Measurements from ENCODE around the gene HPD.
A peak's percentile ranks its signal among the peaks of the same experiment; 100 is the strongest.
"Not testable (repeated sequence)": the region's sequence is repeated elsewhere in the genome, so short reads cannot be mapped to it uniquely, and the experiment has no call there.

Gene HPD

DNA sequence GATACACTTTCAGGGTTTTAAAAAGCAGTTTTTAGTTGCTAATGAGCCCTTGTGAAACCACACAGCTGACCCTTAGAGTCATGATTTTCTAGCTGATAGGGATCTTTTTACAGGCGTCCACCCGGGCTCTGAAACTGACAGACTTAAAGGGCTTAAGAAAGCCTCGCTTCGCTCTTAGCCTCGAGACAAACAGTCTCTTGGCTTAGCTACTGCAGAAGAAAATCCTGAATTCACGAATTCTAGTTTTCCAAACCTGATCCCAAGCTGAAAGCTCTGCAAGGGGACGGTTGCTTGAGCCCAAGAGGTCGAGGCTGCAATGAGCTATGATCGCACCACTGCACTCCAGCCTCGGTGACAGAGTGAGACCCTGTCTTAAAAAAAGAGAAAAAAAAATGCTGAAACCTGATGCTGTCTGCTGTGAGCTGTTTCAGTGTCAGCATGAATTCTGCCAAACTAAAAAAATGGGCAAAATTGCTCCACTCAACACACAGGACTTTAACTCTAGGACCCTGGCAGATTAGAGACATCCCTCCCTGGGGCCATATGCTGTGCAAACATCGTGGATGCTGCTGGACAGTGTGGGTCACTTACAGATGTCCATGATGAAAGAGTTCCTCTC, 3.1 kb upstream of the HPD start:
- DNase-seq (ENCODE audit: low spot score) = peak; percentile 66

DNA sequence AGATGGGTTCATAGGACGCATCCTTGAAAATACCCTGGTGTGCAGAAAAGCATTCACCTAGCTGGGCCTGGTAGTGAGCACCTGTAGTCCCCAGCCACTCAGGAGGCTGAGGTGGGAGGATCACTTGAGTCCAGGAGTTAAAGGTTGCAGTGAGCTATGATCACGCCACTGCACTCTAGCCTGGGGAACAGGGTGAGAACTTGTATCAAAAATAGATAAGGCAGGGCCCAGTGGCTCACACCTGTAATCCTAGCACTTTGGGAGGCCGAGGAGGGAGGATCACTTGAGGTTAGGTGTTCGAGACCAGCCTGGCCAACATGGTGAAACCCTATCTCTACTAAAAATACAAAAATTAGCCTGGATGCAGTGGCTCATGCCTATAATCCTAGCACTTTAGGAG, 2.0 kb upstream of the HPD start:
- DNase-seq (ENCODE audit: low spot score) = not testable (repeated sequence)

DNA sequence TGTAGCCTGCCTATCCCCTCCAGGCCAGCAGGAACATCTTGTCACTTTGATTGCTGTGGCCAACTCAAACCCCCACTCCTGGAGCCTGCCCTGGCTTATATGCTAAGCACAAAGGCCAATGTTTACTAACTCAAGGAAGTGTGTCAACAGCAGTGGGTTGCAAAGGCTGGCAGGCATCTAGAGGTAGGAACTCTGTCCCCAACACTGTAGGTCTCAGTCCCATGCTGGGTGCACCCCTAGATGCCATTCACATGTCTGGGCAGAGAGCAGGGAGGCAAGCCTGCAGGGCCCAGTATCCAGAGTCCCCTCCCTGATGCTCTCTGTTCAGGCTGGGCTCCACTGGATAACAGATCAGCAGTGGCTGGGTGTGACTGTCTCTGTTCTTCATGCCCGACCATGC, 1.6 kb upstream of the HPD start:
- no peak for DNase-seq (ENCODE audit: low spot score)

DNA sequence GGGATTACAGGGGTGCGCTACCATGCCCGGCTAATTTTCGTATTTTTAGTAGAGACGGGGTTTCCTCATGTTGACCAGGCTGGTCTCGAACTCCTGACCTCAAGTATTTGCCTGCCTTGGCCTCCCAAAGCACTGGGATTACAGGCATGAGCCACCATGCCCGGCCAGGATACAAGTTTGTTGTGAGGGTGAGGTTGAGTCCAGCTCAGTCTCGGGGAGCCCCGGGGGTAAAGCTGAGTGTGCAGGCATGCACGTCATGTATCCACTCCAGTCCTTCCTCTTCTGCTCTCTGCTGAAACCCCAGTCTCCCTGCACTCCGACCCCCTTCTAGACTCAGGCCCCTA, 369 bp downstream of the HPD start:
- DNase-seq (ENCODE audit: low spot score) = no peak

DNA sequence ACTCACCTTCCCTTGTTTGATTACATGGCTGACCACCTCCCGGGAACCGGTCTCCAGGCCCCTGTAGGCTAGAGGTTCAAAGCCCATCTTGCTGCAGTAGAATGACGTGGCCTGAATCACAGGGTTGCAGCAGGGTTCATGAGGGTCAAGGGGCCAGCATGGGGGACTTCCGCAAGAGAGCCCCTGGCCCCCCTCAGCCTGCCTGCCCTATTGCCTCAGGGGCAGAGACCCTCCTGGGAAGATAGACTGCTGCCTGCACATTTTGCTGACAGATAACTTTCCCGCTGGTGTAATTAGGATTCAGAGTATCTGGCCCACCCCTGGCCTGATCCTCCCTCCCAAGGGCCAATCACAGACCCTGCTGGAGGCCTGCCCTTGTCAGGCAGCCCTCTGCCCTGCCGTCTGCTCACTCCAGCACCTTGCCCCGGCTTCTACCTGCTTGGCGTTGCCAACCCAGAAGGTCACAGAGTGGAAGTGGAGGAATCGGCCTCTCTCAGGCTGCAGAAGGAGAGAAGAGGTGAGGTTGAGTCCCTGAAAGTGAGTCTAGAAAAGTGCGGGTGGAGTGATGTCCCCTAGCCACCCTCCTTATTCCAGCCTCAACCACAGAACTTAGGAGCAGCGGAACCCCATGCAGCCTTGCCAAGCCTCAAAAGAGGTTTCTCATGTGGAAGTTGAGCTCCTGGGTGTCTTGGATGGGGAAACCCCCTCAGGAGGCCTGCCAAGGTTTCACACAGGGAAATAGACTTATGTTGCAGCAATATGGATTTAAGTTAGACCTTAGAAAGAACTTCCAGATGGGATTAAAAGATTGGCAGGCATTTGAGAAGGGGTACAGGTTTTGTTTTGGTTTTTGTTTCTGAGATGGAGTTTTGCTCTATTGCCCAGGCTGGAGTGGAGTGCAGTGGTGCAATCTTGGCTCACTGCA, 1.1 kb downstream of the HPD start:
- DNase-seq (ENCODE audit: low spot score) = no peak

DNA sequence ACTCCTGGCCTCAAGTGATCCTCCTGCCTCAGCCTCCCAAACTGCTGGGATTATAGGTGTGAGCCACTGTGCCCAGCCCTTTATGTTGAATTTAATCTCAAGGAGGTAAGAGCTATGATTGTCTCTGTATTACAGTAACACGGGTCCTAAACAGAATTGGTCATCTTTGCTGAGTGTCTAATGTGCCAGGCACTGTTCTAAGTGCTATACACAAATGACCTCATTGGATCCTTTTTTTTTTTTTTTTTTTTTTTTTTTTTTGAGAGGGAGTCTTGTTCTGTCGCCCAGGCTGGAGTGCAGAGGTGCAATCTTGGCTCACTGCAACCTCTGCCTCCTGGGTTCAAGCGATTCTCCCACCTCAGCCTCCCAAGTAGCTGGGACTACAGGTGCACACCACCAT, 6.3 kb downstream of the HPD start:
- not testable (repeated sequence) for DNase-seq (ENCODE audit: low spot score)

DNA sequence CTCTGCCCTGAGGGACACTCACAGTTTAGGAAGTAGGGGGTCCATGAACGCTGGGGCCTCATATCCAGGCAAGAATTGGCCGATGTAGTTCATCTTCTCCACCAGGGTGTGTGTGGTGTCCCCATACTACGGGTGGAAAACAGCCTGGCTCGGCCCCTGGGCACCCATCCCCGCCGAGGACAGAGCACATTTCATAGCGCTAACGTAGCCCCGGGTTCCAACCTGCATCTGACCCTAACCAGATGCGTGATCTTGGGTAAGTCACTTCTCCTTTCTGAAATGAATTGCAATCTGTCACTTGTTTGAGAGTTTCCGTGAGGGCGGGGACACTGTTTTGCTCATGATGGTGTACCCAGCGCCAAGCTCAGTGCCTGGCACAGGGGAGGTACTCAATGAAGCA, 9.0 kb downstream of the HPD start:
- no peak for DNase-seq (ENCODE audit: low spot score)

DNA sequence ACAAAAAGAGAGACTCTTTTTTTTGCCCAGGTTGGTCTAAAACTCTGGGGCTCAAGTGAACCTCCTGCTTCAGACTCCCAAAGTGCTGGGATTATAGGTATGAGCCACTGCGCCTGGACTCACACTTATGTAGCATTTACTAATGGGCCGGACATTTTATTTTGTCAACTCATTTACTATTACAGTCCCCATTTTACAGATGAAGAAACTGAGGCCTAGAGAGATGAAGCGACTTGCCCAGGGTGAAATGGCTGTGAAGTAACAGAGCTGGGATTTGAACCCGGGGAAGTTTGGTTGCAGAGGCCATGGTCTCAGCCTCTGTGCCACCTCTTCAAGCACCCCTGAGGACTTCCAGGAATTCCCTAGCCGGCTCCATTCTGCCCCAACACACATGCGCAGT, 9.4 kb downstream of the HPD start:
- no peak for DNase-seq (ENCODE audit: low spot score)

DNA sequence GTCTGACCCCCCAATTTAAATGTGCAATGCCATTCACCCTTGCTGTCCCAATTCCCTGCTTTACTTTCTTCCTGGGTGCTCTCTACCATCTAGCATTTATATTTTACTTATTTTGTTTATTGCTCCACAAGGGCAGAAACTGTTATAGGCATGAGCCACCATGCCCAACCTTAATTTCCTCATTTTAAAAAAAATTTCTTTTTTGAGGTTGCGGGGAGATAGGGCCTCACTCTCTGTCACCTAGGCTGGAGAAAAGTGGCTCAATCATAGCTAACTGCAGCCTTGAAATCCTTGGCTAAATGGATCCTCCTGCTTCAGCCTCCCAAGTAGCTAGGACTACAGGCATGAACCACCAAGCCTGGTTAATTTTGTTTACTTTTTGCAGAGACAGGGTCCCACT, 13.0 kb downstream of the HPD start:
- DNase-seq (ENCODE audit: low spot score) = no peak

DNA sequence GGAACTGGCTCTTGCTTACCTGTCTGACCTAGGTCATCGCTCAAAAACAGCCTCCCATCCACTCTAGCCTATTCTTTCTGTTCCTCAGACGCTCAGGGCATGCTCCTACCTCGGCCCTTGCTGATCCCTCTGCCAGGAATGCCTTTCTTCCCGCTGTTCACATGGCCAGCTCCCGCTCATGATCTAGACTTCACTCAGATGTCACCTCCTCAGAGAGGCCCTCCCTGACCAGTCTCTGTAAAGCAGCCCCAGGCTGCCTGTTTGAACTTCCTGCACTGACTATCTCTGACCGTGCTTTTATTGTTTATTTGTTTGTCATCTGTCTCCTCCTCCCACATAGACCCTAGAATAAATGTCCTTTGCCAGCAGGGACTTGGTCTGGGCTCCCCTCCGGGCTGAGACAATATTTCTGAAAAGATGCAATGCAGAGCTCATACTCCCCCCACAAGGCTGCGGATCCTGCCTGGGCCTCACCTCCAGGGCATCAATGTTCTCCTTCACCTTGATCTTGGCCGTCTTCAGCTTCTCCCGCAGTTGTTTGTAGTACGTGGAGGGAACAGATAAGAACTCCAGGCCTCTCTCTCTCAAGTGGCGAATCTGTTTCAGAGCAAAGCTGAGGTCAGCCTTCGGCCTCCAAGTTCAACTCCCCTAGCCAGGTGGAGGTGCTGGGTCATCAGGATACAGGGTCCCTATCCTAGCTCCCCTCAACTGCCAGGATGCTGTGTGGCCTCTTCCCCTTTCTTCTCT, 15.2 kb downstream of the HPD start:
- DNase-seq (ENCODE audit: low spot score) = no peak

DNA sequence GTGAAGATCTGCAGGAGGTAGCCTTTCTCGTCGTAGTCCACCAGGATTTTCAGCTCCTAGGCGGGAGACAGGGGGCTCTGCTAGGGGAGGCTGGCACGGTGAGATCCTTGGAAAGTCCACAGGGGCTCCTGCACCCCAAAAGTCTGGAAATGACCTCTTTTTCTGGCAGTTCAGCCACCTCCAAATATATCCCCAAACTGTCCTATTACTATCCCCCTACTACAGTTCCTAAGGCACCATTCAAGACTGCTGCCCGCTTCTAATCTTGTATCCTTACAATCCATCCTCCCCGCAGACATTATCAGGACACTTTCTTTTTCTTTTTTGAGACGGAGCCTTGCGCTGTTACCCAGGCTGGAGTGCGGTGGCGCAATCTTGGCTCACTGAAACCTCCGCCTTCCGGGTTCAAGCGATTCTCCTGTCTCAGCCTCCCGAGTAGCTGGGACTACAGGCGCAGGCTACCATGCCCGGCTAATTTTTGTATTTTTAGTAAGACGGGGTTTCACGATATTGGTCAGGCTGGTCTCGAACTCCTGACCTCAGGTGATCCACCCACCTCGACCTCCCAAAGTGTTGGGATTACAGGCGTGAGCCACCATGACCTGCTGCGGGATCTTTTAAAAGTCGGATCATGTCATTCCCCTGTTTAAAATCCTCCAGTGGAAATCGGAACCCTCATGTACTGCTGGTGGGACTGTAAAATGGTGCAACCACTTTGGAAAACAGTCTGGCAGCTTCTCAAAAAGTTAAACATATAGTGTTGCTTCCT, 18.5 kb downstream of the HPD start:
- DNase-seq (ENCODE audit: low spot score) = no peak

DNA sequence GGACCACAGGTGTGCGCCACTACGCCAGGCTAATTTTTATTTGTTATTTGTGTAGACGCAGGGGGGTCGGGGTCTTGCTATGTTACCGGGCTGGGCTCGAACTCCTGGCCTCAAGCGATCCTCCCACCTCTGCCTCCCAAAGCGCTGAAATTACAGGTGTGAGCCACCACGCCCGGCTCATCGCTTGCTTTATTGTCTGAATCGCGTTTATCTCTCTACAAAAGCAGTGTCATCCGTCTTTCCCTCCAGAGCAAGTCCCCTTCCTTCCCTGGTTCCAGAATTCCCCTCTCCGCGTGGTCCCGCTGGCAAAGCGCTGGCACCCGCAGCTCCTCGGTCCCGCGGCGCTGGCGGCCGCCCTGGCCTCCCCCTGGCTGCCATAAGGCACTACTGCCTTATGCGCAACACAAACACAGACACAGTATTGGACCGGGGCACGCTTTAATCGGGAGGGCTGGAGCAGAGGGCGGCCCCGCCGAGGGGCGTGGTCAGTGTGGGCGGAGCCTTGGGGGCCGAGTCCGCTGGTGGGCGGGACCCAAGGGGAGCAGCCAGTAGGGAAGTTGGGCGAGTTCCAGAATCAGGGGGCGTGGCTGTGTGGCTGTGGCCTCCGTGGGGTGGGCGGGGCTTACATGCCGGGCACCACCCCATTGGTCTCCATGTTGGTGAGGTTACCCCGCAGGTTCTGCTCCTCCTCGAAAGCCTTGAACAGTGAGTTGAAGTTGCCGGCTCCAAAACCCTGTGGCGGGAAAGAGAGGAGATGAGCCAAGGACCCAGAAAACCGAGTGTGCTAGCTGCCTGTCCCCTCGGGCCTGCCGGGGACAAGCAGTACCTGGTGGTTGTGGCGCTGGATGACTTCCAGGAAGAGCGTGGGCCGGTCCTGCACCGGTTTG, 19.3 kb downstream of the HPD start:
- peak; percentile 96 for DNase-seq (ENCODE audit: low spot score)

DNA sequence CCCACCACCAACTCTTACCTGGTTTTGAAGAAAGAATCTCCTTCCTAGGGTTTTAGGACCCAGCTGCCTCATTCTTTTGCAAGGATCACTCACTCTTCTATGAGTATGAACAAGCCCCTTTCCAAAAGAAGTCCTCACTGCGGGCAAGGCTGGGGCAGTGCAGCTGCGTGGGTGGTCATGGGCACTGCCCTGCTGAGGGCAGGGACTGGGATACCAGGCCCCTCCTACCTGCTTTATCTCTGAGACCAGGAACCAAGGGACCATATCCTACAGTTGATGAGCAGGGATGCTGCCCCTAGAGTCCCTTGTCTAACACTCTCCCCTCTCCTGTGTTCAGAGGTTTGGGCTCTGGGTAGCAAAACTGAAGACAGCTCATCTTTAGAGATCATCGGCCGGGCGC, 20.5 kb downstream of the HPD start:
- DNase-seq (ENCODE audit: low spot score) = no peak

DNA sequence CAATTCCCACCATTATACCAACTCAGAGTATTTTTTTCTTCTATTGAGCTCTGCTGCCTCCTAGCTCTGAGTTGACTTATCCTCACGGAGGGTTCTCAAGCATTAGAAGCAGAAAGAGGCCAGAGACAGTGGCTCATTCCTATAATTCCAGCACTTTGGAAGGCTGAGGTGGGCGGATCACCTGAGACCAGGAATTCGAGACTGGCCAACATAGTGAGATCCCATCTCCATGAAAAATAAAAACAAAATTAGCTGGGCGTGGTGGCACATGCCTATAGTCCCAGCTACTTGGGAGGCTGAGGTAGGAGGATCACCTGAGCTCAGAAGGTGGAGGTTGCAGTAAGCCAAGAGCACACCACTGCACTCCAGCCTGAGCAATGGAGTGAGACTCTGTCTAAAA, 21.0 kb downstream of the HPD start:
- DNase-seq (ENCODE audit: low spot score) = peak; percentile 46

DNA sequence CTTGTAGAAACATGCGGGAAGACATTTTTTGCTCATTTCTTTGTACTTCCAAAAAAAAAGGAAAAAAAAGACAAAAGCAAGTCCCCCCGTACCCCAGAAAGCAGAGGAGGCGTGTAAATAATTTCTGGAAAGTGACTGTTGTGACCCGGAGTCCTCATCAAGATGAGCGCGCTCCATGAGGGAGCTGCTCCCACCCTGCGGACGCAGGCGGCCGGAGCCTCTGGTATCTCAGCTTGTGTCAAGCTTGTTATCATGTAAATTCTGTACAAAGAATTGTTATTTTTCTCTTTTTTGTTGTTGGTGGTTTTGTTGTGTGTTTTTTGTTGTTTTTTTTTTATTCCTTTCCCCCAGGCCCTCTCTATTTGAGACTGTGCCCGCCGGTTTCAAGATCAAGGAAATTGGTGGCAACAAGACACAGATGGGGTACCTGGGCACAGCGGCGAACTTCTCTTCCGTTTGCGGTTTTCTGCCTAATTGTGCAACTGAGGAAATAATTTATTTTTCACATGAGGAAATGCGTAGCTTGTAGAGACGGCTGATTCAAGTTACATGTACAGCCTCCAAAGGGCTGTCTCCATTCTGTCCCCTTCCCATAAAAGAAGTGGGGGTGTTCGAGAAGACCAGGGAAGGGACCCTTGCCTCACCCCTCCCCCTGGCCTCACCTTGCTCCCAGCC, 27.0 kb downstream of the HPD start:
- DNase-seq (ENCODE audit: low spot score) = no peak

DNA sequence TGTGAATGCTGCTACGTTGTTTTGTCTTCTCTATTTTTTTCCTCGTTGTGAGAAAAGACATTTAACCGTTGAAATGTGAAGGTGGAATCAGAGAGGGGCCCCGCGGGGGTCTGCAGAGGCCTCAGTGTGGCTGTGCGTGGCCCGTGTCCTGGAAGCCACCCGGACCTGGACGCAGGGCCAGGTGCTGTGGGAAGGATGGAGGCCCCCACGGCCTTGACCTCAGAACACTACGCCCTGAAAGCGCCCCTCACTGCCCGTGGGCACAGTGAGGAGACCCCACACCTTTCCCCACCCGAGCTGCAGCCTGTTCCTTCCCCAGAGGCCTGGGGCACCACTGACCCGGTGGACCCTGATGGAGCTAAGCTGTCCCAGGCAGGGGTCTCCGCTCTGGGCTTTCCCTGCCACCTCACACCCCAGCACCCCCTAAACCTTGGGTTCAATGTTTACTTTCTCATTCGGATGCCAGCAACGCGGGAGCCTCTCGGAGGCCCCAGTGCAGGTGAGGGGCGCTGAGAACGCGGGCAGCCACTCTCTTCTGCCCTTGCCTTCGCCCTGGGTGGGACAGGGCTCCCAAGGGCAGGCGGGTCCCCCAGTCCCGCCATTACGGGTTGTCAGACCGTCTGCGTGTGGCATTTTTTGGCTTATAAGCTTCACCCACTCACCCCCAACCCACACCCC, 27.9 kb downstream of the HPD start:
- no peak for DNase-seq (ENCODE audit: low spot score)

DNA sequence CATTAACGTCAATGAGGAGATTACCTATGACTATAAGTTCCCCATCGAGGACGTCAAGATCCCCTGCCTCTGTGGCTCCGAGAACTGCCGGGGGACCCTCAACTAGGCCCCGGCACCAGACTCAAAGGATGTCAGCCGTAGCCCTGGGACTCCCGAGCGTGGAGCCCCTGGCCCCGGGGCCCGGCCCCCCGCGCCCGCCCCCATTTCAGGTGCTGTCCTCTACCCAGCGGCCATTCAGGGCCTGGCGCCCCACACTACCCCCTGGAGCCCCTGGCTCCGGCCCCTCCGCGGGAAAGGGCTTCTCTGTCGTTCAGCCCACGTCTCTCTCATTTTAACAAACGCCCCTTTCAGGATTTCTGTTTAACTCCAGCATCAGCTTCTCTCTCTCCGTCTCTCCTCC, 28.5 kb downstream of the HPD start:
- DNase-seq (ENCODE audit: low spot score) = no peak

DNA sequence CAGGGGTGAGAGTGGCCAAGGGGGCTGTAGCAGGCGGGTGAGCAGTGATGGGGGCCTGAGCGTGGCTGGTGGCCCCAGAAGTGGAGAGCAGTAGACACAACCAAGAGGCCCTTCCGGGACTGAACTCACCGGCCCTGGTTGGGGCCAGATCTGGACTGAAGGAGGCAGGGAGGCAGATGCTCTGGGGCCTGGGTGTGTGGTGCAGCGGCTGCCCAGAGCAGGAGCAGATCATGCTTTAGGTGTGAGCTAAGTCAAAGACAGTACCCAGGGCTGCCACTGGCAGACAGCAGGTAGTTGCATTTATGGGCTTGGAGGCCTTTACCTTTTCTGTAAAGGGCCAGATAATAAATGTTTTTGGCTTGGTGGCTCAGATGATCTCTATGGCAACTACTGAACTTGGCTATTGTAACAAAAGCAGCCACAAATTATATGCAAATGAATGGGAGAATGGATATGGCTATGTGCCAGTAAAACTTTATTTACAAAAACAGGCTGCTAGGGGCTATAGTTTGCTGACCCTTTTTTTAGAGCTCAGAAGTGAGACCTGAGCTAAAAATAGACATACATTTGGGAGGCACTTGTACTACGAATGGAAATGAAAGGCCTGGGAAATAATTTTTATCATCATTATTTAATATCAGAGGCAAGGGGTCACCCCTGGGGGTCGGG, 29.3 kb downstream of the HPD start:
- DNase-seq (ENCODE audit: low spot score) = no peak

DNA sequence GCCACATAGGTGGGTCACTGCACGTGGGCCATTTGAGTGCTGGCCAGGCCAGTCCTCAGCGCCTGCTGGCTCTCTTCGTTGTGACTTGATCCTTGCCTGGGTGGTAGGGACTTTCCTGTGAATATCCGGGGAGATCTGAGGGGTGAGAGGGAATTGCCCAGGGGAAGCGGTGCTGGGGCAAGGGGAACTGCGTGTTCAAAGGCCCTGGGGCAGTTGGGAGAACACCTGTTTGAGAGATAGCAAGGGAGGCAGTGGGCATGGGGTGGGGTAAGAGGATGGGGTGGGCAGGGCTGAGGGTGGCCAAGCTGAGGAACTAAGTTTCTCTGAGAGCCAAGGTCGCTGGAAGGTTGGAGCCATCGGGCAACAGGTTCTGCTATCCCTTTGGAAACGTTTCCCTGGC, 29.8 kb downstream of the HPD start:
- DNase-seq (ENCODE audit: low spot score) = no peak

DNA sequence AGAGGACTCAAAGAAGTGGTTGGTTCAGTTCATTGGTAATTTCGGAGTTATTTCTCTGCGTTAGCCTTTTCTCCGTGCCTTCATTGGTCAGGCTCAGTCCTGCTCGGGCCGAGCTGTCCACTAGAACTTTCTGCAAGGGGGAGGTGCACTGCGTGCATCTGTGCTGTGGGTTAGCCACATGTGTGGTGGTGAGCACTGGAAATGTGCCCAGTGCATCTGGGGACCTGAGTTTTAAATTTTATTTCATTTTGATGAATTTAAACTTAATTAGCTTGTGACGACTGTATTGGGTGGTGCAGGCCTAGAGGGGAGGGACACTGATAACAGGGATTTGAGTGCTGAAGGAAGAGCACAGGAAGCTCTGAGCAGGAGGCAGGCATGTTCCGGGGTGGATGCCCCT, 30.4 kb downstream of the HPD start:
- no peak for DNase-seq (ENCODE audit: low spot score)

Data from cerebellar cortex (tissue), 1 donor.